ENCODE data around the gene ERGIC2. TPM values are rescaled to one million over a fixed set of nuclear protein-coding genes. Genes with fewer than 3 reads are reported as not detected.
"Not testable (repeated sequence)": the region's sequence is repeated elsewhere in the genome, so short reads cannot be mapped to it uniquely, and the experiment has no call there.

ERGIC2 gene
- total and polyA plus RNA-seq, 2 donors, result 53.8 to 69.0 TPM

DNA sequence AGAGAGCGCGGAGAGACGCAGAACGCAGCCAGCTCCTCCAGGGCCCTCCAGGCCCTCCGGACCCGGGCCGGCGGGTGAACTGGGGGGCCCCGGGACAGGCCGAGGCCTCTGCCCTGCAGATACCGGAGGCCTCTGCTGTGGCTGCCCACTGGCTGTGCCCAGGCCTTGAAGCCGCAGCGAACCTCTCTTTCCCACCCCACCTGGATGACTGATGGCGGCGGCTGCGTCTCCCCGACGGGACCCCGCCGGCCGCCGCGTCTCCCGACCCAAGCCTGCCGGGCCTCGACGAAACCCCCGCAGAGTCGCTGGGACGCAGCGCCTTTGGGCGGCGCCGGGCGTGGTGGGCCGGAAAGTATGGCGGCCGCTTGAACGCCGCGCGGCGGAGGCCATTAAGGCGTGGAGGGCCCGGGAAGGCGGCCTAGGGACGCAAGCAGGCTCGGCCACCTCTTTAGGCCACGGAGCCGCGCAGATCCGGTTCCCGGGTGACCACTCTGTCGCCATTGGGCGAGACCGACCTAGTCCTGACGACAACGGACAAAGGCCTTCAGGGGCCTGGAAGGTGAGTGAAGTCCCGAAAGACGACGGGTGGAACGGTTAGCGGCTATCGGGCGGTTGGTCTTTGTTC lies 8.4 kb upstream of the ERGIC2 start:
- 97% methylated on average over 65 of the region's 65 CpGs for WGBS
- Histone ChIP-seq H3K9me3 (ENCODE audit: control insufficient read depth in 2 of 2, insufficient read depth in 1 of 2, low read length in 1 of 2) (no peaks in the 10 kb centered on the region), H3K4me3 (ENCODE audit: low read length in 2 of 2) (no peak overlapping the region), H3K27ac (ENCODE audit: low read depth in 1 of 2, low read length in 1 of 2) (no peak overlapping the region), H3K27me3 (ENCODE audit: control insufficient read depth in 2 of 2, insufficient read depth in 1 of 2, low read length in 1 of 2) (no peaks in the 10 kb centered on the region), H3K4me1 (ENCODE audit: control insufficient read depth in 2 of 2, insufficient read depth in 2 of 2, low read length in 2 of 2) (no peaks in the 10 kb centered on the region), H3K36me3 (ENCODE audit: control insufficient read depth in 2 of 2, insufficient read depth in 2 of 2, low read length in 1 of 2) (no peaks in the 10 kb centered on the region)
- DNase-seq (ENCODE audit: low read depth in 6 of 9, low spot score in 9 of 9), result no peak

DNA sequence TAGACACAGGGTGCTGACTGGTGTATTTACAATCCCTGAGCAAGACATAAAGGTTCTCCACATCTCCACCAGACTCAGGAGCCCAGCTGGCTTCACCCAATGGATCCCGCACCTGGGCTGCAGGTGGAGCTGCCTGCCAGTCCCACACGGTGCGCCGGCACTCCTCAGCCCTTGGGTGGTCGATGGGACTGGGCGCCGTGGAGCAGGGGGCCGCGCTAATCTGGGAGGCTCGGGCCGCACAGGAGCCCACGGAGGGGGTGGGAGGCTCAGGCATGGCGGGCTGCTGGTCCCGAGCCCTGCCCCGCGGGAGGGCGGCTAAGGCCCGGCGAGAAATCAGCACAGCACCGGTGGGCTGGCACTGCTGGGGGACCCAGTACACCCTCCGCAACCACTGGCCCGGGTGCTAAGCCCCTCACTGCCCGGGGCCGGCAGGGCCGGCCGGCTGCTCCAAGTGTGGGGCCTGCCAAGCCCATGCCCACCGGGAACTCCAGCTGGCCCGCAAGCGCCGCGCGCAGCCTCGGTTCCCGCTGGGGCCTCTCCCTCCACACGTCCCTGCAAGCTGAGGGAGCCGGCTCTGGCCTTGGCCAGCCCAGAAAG lies 5.2 kb upstream of the ERGIC2 start:
- not testable (repeated sequence) for H3K4me1 ChIP-seq (ENCODE audit: control insufficient read depth in 2 of 2, insufficient read depth in 2 of 2, low read length in 2 of 2); H3K36me3 ChIP-seq (ENCODE audit: control insufficient read depth in 2 of 2, insufficient read depth in 2 of 2, low read length in 1 of 2); H3K27ac ChIP-seq (ENCODE audit: low read depth in 1 of 2, low read length in 1 of 2); H3K9me3 ChIP-seq (ENCODE audit: control insufficient read depth in 2 of 2, insufficient read depth in 1 of 2, low read length in 1 of 2); H3K27me3 ChIP-seq (ENCODE audit: control insufficient read depth in 2 of 2, insufficient read depth in 1 of 2, low read length in 1 of 2); H3K4me3 ChIP-seq (ENCODE audit: low read length in 2 of 2); DNase-seq (ENCODE audit: low read depth in 6 of 9, low spot score in 9 of 9)
- 97% methylated on average over 35 of the region's 36 CpGs for WGBS

DNA sequence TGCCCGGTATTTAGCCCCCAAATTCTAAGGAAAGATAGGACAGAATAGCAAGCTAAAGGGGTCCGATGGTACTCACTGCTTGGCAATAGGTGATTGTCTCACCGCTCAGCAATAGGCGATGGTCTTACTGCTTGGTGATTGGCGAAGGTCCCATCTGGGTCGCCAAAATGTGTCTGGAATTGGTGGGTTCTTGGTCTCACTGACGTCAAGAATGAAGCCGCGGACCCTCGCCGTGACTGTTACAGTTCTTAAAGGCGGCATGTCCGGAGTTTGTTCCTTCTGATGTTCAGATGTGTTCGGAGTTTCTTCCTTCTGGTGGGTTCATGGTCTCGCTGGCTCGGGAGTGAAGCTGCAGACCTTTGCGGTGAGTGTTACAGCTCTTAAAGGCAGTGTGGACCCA lies 4.2 kb upstream of the ERGIC2 start:
- not testable (repeated sequence) for H3K36me3 ChIP-seq (ENCODE audit: control insufficient read depth in 2 of 2, insufficient read depth in 2 of 2, low read length in 1 of 2); H3K27me3 ChIP-seq (ENCODE audit: control insufficient read depth in 2 of 2, insufficient read depth in 1 of 2, low read length in 1 of 2); H3K4me1 ChIP-seq (ENCODE audit: control insufficient read depth in 2 of 2, insufficient read depth in 2 of 2, low read length in 2 of 2); H3K9me3 ChIP-seq (ENCODE audit: control insufficient read depth in 2 of 2, insufficient read depth in 1 of 2, low read length in 1 of 2); H3K27ac ChIP-seq (ENCODE audit: low read depth in 1 of 2, low read length in 1 of 2); DNase-seq (ENCODE audit: low read depth in 6 of 9, low spot score in 9 of 9); H3K4me3 ChIP-seq (ENCODE audit: low read length in 2 of 2)
- WGBS, result 97% methylated on average over 17 of the region's 17 CpGs

DNA sequence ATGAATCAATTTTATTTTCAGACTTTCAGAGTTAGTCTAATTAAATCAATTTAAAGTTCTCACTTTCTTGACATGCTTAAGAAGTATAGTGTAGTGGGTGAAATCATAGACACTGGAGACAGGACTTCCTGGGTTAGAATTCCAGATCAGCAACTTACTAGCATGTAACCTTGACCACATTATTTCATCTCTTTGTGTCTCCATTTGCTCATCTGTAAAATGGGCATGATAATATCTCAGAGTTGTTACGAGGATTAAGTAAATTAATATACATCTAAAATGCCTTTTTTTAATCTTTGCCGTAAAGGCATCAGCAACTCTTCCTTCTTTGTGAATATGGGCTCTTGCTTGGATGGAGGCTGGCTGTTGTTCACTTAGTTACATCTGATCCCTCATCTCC lies 1.3 kb upstream of the ERGIC2 start:
- H3K27ac ChIP-seq (ENCODE audit: low read depth in 1 of 2, low read length in 1 of 2), result no peak overlapping the region
- H3K4me3 ChIP-seq (ENCODE audit: low read length in 2 of 2), result no peak overlapping the region
- H3K9me3 ChIP-seq (ENCODE audit: control insufficient read depth in 2 of 2, insufficient read depth in 1 of 2, low read length in 1 of 2), result no peaks in the 10 kb centered on the region
- DNase-seq (ENCODE audit: low read depth in 6 of 9, low spot score in 9 of 9), result no peak
- WGBS, result over 99% methylated on average over 2 of the region's 2 CpGs
- H3K36me3 ChIP-seq (ENCODE audit: control insufficient read depth in 2 of 2, insufficient read depth in 2 of 2, low read length in 1 of 2), result peaks cover 3 to 7% of the 10 kb centered on the region in 2 donors
- H3K27me3 ChIP-seq (ENCODE audit: control insufficient read depth in 2 of 2, insufficient read depth in 1 of 2, low read length in 1 of 2), result no peaks in the 10 kb centered on the region
- H3K4me1 ChIP-seq (ENCODE audit: control insufficient read depth in 2 of 2, insufficient read depth in 2 of 2, low read length in 2 of 2), result peaks cover 3 to 4% of the 10 kb centered on the region in 2 donors

DNA sequence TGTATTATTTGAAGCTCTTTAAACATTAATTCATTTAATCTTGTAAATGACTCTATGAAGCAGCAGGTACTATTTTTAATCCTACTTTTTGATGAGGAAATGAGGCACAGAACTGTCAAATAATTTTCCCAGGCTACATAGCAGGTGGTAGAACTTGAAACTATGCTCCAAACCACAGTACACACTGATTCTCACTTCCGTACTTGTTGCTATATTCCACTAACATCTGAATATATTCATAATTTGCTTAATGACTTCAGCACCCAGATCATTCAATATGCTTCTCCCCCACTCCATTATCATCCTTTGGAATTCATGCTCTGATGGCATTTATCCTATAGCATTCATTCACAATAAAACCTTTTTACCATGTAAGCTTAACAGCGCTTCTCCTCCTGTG lies 4.9 kb downstream of the ERGIC2 start:
- H3K4me1 ChIP-seq (ENCODE audit: control insufficient read depth in 2 of 2, insufficient read depth in 2 of 2, low read length in 2 of 2), result peaks cover 4 to 6% of the 10 kb centered on the region in 2 donors
- WGBS, result 99% methylated on average over 2 of the region's 2 CpGs
- DNase-seq (ENCODE audit: low read depth in 6 of 9, low spot score in 9 of 9), result no peak
- no peaks in the 10 kb centered on the region for H3K9me3 ChIP-seq (ENCODE audit: control insufficient read depth in 2 of 2, insufficient read depth in 1 of 2, low read length in 1 of 2)
- no peak overlapping the region for H3K4me3 ChIP-seq (ENCODE audit: low read length in 2 of 2)
- no peaks in the 10 kb centered on the region for H3K27me3 ChIP-seq (ENCODE audit: control insufficient read depth in 2 of 2, insufficient read depth in 1 of 2, low read length in 1 of 2)
- H3K27ac ChIP-seq (ENCODE audit: low read depth in 1 of 2, low read length in 1 of 2), result no peak overlapping the region
- peaks cover 5 to 14% of the 10 kb centered on the region in 2 donors for H3K36me3 ChIP-seq (ENCODE audit: control insufficient read depth in 2 of 2, insufficient read depth in 2 of 2, low read length in 1 of 2)

DNA sequence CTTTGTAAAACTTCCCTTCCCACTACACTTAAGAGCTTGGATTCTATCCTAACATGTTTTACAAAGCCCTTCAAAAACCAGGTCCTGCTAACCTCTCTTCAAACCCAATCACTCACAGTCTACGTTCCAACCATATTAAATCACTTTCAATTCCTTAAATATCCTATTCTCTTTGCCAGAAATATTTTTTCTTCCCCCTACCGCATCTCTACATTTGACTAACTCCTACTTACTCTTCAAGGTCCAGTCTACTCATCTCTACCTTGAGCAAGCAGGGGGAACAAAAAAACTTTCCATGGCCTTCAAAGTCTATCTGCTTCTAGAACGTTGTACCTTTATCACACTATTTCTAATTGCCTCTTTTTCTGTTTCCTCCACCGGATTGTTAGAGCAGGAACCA lies 6.1 kb downstream of the ERGIC2 start:
- Histone ChIP-seq H3K27me3 (ENCODE audit: control insufficient read depth in 2 of 2, insufficient read depth in 1 of 2, low read length in 1 of 2) (no peaks in the 10 kb centered on the region), H3K36me3 (ENCODE audit: control insufficient read depth in 2 of 2, insufficient read depth in 2 of 2, low read length in 1 of 2) (peaks cover 5 to 14% of the 10 kb centered on the region in 2 donors), H3K9me3 (ENCODE audit: control insufficient read depth in 2 of 2, insufficient read depth in 1 of 2, low read length in 1 of 2) (no peaks in the 10 kb centered on the region), H3K4me3 (ENCODE audit: low read length in 2 of 2) (no peak overlapping the region), H3K27ac (ENCODE audit: low read depth in 1 of 2, low read length in 1 of 2) (no peak overlapping the region), H3K4me1 (ENCODE audit: control insufficient read depth in 2 of 2, insufficient read depth in 2 of 2, low read length in 2 of 2) (peaks cover 2 to 5% of the 10 kb centered on the region in 2 donors)
- WGBS, result 95% methylated on average over 4 of the region's 4 CpGs
- no peak for DNase-seq (ENCODE audit: low read depth in 6 of 9, low spot score in 9 of 9)

DNA sequence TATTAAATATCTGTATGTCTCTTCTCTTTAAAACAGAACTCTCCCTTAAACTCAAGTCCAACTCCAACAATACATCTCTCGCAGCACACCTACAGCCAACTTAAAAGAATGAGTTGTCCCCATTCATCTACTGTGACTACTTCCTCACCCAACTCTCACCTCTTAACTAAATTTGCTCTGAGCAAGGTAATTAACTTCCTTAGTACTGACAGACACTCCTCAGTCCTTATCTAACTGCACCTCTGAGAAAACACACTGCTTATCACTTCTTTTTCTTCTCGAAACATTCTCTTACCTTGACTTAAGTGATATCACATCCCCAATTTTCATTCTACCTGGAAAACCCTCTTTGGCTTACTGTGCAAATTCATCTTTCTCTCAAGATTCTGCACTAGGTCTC lies 7.0 kb downstream of the ERGIC2 start:
- peaks cover 0 to 3% of the 10 kb centered on the region in 2 donors for H3K4me1 ChIP-seq (ENCODE audit: control insufficient read depth in 2 of 2, insufficient read depth in 2 of 2, low read length in 2 of 2)
- H3K36me3 ChIP-seq (ENCODE audit: control insufficient read depth in 2 of 2, insufficient read depth in 2 of 2, low read length in 1 of 2), result peaks cover 5 to 14% of the 10 kb centered on the region in 2 donors
- WGBS, result 96% methylated on average over 2 of the region's 2 CpGs
- H3K27ac ChIP-seq (ENCODE audit: low read depth in 1 of 2, low read length in 1 of 2), result no peak overlapping the region
- H3K27me3 ChIP-seq (ENCODE audit: control insufficient read depth in 2 of 2, insufficient read depth in 1 of 2, low read length in 1 of 2), result no peaks in the 10 kb centered on the region
- no peak overlapping the region for H3K4me3 ChIP-seq (ENCODE audit: low read length in 2 of 2)
- DNase-seq (ENCODE audit: low read depth in 6 of 9, low spot score in 9 of 9), result no peak
- H3K9me3 ChIP-seq (ENCODE audit: control insufficient read depth in 2 of 2, insufficient read depth in 1 of 2, low read length in 1 of 2), result no peaks in the 10 kb centered on the region

DNA sequence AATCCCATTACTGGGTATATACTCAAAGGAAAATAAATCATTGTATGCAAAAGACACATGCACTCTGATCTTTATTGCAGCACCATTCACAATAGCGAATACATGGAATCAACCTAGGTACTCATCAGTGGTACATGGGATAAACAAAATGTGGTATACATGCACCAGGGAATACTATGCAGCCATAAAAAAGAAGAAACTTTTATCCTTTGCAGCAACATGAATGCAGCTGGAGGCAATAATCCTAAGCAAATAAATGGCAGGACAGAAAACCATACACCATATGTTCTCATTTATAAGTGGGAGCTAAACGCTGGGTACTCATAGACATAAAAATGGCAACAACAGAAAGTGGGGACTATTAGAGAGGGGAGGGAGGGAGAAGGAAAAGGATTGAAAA lies 15.9 kb downstream of the ERGIC2 start:
- over 99% methylated on average over 2 of the region's 2 CpGs for WGBS
- Histone ChIP-seq H3K36me3 (ENCODE audit: control insufficient read depth in 2 of 2, insufficient read depth in 2 of 2, low read length in 1 of 2) (peaks cover 0 to 15% of the 10 kb centered on the region in 2 donors), H3K27me3 (ENCODE audit: control insufficient read depth in 2 of 2, insufficient read depth in 1 of 2, low read length in 1 of 2) (no peaks in the 10 kb centered on the region), H3K27ac (ENCODE audit: low read depth in 1 of 2, low read length in 1 of 2) (no peak overlapping the region), H3K4me3 (ENCODE audit: low read length in 2 of 2) (no peak overlapping the region), H3K9me3 (ENCODE audit: control insufficient read depth in 2 of 2, insufficient read depth in 1 of 2, low read length in 1 of 2) (no peaks in the 10 kb centered on the region), H3K4me1 (ENCODE audit: control insufficient read depth in 2 of 2, insufficient read depth in 2 of 2, low read length in 2 of 2) (no peaks in the 10 kb centered on the region)
- no peak for DNase-seq (ENCODE audit: low read depth in 6 of 9, low spot score in 9 of 9)

DNA sequence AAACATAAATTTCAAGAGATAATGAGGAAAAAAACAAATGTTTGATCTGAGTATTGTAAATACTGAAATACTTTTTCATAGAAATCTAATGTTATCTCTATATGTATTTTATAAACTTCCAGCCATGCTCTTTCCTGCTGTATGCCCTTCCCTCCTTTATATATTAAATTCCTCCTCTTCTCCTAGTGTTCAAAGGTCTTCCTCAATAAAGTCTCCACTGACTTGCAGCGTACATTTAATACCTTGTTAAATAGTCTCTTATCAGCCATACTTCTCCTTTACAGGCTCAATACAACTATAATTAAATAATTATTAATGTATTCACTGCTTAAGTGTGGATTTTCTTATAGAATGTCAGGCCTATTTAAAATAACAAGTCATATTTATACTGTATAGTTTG lies 26.0 kb downstream of the ERGIC2 start:
- Histone ChIP-seq H3K9me3 (ENCODE audit: control insufficient read depth in 2 of 2, insufficient read depth in 1 of 2, low read length in 1 of 2) (no peaks in the 10 kb centered on the region), H3K36me3 (ENCODE audit: control insufficient read depth in 2 of 2, insufficient read depth in 2 of 2, low read length in 1 of 2) (peaks cover 0 to 32% of the 10 kb centered on the region in 2 donors), H3K27ac (ENCODE audit: low read depth in 1 of 2, low read length in 1 of 2) (no peak overlapping the region), H3K4me3 (ENCODE audit: low read length in 2 of 2) (no peak overlapping the region), H3K4me1 (ENCODE audit: control insufficient read depth in 2 of 2, insufficient read depth in 2 of 2, low read length in 2 of 2) (no peaks in the 10 kb centered on the region), H3K27me3 (ENCODE audit: control insufficient read depth in 2 of 2, insufficient read depth in 1 of 2, low read length in 1 of 2) (no peaks in the 10 kb centered on the region)
- 99% methylated on average over 1 of the region's 1 CpG for WGBS
- no peak for DNase-seq (ENCODE audit: low read depth in 6 of 9, low spot score in 9 of 9)
